ENCODE measurements around the gene CD6.

The CD6 gene

GRCh38 chr11:60987577-60988277, 16.2 kb downstream of the CD6 start:
- no peak for DNase-seq

- no peak for DNase-seq
Measured at GRCh38 chr11:60988658-60989057, 17.2 kb downstream of the CD6 start.

- no peak for DNase-seq
Measured at GRCh38 chr11:60989093-60989650, 17.7 kb downstream of the CD6 start.

- DNase-seq: no peak
Measured at GRCh38 chr11:60991457-60991856, 20.0 kb downstream of the CD6 start.

GRCh38 chr11:60992842-60993409, 21.4 kb downstream of the CD6 start:
- no peak for DNase-seq

GRCh38 chr11:60993615-60994014, 22.1 kb downstream of the CD6 start:
- DNase-seq: no peak

- no peak for DNase-seq
Measured at GRCh38 chr11:60994541-60995080, 23.1 kb downstream of the CD6 start.

GRCh38 chr11:60995798-60996197, 24.3 kb downstream of the CD6 start:
- DNase-seq: no peak

- DNase-seq: no peak
Measured at GRCh38 chr11:60996381-60997138, 25.1 kb downstream of the CD6 start.

GRCh38 chr11:61000426-61000825, 28.9 kb downstream of the CD6 start:
- DNase-seq: no peak

- DNase-seq: no peak
Measured at GRCh38 chr11:61001931-61002330, 30.5 kb downstream of the CD6 start.

GRCh38 chr11:61002598-61002997, 31.1 kb downstream of the CD6 start:
- no peak for DNase-seq

- DNase-seq: no peak
Measured at GRCh38 chr11:61004180-61004611, 32.7 kb downstream of the CD6 start.

GRCh38 chr11:61004761-61005181, 33.3 kb downstream of the CD6 start:
- DNase-seq: no peak

- no peak for DNase-seq
Measured at GRCh38 chr11:61007383-61007955, 36.0 kb downstream of the CD6 start.

GRCh38 chr11:61007956-61008896, 36.7 kb downstream of the CD6 start:
- DNase-seq: no peak

- no peak for DNase-seq
Measured at GRCh38 chr11:61008971-61009370, 37.5 kb downstream of the CD6 start.

- DNase-seq: no peak
Measured at GRCh38 chr11:61009392-61010275, 38.2 kb downstream of the CD6 start.

- no peak for DNase-seq
Measured at GRCh38 chr11:61010466-61011228, 39.2 kb downstream of the CD6 start.

- no peak for DNase-seq
Measured at GRCh38 chr11:61011229-61011870, 39.9 kb downstream of the CD6 start.

Data from NCI-H1417 treated with DMSO at 0.1 percent for 48 hours (cell line).